Right ventricle myocardium inferior (tissue), 1 donor: ENCODE data around the gene MAPKAP1. TPM values are rescaled to one million over a fixed set of nuclear protein-coding genes. Genes with fewer than 3 reads are reported as not detected.
A peak's percentile ranks its signal among the peaks of the same experiment; 100 is the strongest.

ENCODE experiments used
- ATAC-seq: fragments of 200-7000 bp; cut with Tn5 transposase; one replicate; pipeline ENCODE4 v1.9.1; 2020; ENCODE audit warnings: mild to moderate bottlenecking, moderate library complexity
- DNase-seq: peaks from one replicate; pipeline ENCODE4 v3.0.0; 2021; ENCODE audit errors: missing footprints
- intact Hi-C: fragments of 100-400 bp; cut with DNase I; formaldehyde crosslinking; loops from one replicate; pipeline ENCODE4 v1.11.0; 2022
- total RNA-seq: library from RNA; stranded (reverse); fragmentation: NEBNext Ultra II Directional; extraction: Animal tissue kit (Norgen Biotek cat#: 25700); gene quantifications from one replicate; pipeline ENCODE4 v1.2.1, GENCODE V29; 2021
- donor health status: DM: no; HTN: yes; CAD: no; lungs with severe emphysema.

Gene MAPKAP1
- total RNA-seq, 1 donor from 2014 or later = 122 TPM

DNA sequence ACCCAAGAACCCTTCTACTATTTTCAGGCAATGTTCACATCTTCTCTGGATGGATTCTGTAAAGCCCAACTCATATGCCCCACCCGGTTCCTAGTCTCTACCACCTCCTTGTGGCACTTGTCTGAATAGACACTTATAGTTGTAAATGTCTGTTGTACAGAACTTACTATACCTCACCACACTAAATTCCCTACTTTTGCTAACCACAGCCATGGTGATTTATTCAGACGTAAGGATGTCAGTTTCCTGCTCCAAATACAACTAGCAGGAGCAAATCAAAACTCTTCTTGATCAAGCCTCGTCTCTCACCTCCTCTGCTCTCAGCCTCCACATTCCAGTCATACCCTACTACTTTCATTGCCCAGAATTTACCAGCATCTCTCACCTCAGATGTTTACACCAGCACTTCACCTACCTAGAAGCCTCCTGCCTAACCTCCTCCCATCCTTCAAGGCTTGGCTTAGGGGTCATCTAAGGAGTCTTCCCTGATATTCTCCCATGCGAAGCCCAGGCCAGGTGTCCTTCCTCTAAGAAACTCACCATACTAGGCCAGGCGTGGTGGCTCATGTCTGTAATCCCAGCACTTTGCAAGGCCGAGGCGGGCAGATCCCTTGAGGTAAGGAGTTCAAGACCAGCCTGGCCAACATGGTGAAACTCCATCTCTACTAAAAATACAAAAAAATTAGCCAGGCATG is 75.5 kb downstream of the MAPKAP1 start:
- intact Hi-C loops = loop anchor here (2.0 to 5.0 kb wide), 3 partner anchors 74 to 223 kb away; no protein-coding TSS in a partner anchor
- ATAC-seq = peak; percentile 65
- DNase-seq = no peak

DNA sequence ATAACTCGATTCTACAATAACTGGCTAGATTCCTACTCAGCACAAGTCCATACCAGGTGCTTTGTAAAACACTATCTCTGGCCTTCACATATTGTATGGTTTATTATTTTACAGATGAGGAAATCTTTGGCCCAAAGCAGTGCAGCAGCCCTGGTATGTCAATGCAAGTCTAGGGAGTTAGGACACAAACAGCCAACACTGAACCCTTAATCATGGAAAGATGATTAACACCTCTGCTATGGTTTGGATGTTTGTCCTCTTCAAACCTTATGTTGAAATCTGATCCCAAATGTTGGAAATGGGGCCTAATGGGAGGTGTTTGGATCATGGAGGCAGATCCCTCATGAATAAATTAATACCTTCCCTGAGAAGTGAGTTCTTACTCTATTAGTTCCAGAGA is 76.6 kb downstream of the MAPKAP1 start:
- DNase-seq (no peak), ATAC-seq (no peak)
- intact Hi-C loops = loop anchor here (2.0 to 5.0 kb wide), 3 partner anchors 73 to 222 kb away; no protein-coding TSS in a partner anchor

DNA sequence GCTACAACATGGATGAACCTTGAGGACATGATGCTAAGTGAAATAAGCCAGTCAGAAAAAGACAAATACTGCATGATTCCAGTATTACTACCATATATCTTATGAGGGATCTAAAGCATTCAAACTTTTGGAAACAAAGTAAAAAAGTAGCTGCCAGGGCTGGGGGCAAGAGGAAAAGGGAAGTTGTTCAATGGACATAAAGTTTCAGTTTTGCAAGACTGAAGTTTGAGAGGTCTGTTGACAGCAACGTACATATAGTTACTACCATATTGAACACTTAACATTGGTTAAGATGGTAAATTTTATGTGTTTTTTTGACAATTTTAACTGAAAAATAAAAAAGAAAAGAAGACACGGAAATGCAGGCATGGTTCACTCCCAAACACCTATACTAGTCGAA is 77.6 kb downstream of the MAPKAP1 start:
- no peak for ATAC-seq
- intact Hi-C loops = no loop called here
- no peak for DNase-seq

DNA sequence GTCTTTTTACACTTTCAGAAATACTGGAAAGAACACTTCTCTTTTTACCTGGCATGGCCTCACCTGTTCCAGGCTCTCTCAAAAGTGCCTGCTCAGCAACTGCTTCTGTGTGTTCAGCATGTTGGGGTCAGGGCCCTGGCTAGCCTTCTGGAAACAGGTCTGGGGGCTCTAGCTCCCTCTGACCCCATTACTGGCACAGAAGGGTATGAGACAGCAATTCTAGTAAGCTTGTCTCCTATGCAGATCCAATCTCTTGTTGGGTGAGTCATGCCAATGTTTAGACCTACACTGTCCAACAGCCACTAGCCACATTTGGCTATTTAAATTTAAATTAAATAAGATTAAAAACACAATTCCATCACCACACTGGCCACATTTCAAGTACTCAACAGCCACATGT is 80.8 kb downstream of the MAPKAP1 start:
- intact Hi-C loops = no loop called here
- ATAC-seq = no peak
- no peak for DNase-seq

DNA sequence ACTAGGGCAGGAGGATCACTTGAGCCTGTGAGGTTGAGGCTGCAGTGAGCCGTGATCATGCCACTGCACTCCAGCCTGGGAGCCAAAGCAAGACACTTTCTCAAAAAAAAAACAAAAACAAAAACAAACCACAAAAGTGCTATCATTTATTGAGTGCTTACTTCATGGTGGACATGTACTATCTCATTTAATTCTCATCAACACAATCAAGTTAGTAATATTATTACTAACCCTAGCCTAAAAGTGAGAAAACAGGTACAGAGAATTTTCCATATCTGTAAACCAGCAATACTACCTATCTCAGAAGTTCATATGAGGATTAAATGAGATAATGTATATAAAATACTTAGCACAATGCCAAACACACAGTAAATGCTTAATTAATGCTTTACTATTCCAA is 85.8 kb downstream of the MAPKAP1 start:
- intact Hi-C loops = no loop called here
- no peak for DNase-seq
- no peak for ATAC-seq

DNA sequence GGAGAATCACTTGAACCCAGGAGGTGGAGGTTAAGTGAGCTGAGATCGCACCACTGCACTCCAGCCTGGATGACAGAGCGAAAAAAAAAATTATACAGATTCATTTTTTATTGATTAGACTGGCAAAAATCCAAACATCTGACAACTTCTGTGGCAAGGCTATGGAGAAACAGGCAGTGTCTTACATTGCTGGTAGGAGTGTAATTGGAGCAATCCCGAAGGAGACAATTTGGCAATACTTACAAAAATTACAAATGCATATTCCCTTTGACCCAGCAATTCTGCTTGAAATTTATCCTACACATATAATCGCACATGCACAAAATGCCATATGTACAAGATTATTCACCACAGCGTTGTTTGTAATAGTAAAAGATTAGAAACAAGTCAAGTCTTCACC is 86.8 kb downstream of the MAPKAP1 start:
- no peak for ATAC-seq
- DNase-seq = no peak
- intact Hi-C loops = no loop called here

DNA sequence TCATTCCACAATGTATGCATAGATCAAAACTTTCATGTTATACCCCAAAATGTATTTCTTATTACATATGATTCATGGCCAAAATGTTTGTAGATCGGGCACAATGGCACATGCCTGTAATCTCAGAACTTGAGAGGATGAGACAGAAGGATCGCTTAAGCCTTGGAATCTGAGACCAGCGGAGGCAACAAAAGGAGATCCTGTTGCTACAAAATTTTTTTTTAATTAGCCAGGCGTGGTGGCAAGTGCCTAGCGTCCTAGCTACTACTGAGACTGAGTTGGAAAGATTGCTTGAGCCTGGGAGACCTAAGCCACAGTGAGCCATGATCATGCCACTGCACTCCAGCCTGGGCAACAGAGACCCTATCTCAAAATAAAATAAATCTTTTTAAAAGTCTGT is 89.9 kb downstream of the MAPKAP1 start:
- intact Hi-C loops = no loop called here
- ATAC-seq = no peak

DNA sequence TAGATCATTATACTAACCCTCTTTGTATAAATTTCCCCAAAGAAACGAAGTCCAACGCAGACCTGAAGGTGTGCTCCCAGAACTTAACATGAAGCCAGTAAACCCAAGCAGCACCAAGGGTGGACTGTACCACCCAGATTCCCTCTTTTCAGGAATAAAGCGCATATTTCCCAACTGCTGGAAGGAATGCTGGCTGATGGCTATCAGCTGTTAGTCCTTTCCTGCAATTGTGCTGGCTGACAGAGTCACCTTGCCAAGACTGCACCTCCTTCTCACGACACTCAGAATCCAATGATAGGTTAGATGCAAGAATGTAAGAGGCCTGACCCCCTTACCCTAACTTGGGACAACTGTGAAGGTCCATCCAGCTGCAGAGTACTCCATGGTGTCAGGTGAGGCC is 93.9 kb downstream of the MAPKAP1 start:
- DNase-seq (no peak), ATAC-seq (no peak)
- intact Hi-C loops = no loop called here

More for the DNA sequence above, 89.9 kb downstream of the MAPKAP1 start:
- DNase-seq = no peak

DNA sequence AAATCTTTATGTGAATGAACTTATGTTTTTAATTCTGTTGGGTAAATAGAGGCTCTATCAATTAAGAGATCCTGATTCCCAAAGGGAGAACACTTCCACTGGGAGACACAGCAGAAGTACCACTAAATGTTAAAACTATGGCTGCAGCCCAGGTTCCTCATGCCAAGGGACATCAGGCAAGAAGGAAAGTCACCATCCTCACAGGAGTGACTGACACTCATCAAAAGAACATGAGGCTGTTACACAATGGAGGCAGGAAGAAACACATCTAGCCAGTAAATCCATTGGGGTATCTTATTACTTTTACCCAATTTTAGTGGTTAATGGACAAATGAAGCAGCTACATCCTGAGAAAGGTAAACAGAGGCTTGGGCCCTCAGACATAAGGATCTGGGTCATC is 94.4 kb downstream of the MAPKAP1 start:
- ATAC-seq (no peak), DNase-seq (no peak)
- intact Hi-C loops = no loop called here

DNA sequence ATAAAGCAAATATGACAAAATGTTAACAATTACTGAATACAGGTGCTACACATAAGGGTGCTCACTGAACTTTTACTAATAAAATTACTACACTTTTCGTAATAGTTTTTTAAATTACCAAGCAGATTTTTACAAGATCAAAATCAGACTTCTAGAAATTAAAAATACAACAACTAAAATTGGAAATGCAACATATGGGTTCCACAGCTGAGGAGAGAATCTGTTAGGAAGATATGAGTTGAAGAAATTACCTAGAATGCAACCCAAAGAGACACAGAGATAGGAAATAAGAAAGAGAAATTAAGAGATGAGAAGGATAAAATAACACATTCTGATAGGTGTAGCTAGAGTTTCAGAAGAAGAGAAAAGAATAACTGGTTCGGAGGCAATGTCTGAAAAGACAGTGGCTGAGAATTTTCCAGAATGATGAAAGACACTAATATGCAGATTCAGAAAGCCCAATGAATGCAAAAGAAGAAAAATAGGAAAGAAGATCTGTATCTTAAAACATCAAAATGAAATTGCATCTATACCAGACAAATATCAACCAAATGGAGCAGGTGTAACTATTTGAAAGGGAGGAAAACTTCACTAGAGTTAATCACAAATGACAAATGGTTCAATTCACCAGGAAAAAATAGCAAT is 95.8 kb downstream of the MAPKAP1 start:
- intact Hi-C loops = no loop called here
- ATAC-seq = no peak
- no peak for DNase-seq

DNA sequence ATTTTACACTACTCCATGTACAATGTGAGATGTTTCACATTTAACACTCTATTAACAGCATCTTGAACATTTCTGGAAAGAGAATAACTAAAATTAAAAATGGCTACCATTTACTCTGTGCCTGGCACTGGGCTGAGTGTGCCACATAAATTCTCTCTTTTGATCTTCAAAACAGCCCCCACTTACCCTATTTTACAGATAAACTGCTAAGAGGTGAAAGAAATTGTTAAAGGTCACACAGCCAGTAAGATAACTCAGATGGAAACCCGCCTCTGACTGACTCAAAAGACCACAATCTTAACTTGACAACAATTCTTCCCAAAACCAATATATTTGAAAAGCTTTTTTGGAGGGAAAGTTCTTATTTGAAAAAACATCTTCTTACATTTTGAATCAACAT is 97.3 kb downstream of the MAPKAP1 start:
- ATAC-seq = no peak
- intact Hi-C loops = no loop called here
- DNase-seq = no peak

DNA sequence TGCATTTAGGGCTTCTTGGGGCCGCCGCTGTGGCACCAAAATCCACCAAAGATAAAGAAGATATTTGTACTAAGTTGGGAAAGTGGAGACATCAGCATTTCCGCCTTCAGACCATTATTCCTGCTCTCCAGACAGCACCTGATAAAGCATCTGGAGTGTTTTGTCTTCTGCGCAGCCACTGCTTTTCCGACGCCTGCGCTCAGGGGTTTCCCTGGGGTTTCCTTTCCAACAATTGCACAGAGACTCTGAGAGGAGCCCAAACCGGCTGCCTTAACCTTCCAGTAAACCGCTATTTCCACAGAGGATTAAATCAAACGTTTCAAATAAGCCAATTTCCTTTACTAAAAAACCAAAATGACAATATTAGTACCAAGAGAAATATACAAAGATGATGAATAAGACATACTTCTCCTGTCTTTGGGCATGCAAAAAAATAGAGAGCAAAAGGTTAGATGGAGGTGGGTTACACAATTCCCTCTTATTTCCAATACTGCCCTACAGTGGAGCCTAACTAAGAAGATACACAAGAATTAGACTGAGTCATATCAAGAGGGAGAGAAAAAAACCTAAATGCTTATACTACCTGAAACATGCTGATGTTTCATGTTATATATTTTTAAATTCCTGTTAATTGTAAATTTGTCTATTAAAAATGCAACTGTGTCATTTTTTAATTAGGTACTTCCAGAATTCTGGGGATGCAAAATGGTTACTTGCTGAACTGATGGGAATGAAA is 98.4 kb downstream of the MAPKAP1 start:
- intact Hi-C loops = no loop called here
- peak; percentile 54 for ATAC-seq
- DNase-seq = no peak

DNA sequence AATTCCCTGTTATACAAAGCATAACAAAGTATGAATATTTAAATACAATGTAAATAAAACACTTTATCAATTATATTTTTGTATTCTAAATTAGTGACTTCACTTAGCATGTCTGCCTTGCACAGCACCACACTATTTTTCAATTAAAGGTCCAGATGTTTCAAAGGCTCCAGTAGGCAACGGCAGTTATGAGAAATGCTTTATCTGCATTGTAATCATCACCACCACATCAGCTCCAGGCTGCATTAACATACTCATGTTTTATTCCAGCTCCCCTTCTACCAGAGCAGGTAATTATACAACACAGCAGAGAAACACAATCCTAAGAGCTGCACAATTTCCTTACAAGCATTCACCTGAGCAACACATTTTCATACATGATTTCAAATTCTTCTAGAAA is 102.8 kb downstream of the MAPKAP1 start:
- intact Hi-C loops = no loop called here
- DNase-seq (no peak), ATAC-seq (no peak)

DNA sequence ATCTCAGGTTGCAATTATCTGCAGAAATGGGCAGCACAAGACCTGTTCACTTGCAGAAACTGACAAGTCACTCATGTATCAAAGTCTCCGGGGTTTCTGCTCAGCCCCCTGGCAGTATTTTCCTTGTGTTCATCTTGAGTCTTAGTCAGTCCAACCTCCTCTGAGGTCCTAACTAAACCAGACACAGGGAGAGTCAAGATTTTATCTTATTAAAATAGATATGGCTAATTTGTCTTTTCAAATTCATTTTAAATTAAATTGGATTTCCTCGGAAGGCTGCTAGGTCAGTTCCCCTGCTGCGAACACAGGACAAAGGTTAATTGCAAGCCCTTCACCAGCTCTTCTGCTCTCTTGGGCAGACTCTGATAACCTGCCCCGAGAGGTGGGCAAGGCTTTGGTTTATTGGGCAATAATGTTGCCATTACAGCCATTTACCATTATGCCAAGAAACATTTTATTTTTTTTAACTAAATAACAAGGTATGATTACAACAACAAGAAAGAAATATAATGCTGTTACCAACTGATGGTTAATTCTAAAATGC is 103.5 kb downstream of the MAPKAP1 start:
- intact Hi-C loops = no loop called here
- ATAC-seq = no peak
- DNase-seq = no peak

DNA sequence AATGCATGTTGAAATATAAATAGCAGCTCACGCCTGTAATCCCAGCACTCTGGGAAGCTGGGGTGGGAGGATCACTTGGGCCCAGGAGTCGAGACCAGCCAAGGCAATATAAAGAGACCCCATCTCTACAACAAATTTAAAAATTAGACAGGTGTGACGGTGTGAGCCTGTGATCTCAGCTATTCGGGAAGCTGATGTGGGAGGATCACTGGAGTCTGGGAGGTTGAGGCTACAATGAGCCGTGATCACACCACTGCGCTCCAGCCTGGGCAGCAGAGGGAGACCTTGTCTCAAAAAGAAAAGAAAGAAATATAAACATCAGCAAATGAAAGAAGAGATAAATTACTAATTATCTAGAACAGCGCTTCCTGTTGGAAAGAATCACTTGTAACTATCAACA is 105.0 kb downstream of the MAPKAP1 start:
- ATAC-seq = no peak

DNA sequence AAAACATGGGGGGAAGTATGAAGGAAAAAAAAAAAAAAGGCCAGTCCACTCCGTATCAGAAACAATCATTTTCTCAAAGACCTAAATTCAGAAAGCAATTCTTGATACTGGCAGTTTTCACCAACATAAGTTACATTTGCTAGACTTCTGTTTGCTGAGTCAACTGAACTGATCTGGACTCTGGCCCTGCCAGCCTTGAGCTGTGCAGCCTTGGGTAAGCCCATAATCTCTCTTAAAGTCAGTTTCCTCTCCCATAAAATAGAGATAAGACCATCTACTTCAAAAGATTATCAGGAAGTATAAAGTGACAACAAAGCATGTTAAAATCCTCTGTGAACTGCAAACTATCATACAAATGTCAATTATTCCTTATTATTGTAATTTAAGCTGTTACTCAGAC is 106.8 kb downstream of the MAPKAP1 start:
- intact Hi-C loops = no loop called here
- DNase-seq = no peak

More for the DNA sequence above, 105.0 kb downstream of the MAPKAP1 start:
- DNase-seq = no peak
- intact Hi-C loops = no loop called here

DNA sequence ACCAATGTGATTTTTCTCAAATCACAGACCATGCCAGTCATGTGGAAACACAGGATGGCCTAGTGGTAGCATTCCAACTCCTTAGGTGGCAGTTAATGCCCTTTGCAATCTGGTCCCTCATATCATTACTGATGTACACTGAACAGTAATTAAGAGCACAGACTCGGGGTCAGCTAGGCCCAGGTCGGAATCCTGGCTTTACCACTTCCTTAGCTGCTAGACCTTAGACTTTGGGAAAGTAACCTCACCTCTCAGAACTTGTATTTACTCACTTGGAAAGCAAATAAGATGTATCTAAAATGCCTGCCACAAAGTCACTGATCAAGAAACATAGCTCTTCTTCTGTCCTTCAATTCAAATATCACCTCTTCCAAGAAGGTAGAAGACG is 112.8 kb downstream of the MAPKAP1 start:
- no peak for ATAC-seq
- no peak for DNase-seq
- intact Hi-C loops = no loop called here

More for the DNA sequence above, 106.8 kb downstream of the MAPKAP1 start:
- ATAC-seq = no peak

DNA sequence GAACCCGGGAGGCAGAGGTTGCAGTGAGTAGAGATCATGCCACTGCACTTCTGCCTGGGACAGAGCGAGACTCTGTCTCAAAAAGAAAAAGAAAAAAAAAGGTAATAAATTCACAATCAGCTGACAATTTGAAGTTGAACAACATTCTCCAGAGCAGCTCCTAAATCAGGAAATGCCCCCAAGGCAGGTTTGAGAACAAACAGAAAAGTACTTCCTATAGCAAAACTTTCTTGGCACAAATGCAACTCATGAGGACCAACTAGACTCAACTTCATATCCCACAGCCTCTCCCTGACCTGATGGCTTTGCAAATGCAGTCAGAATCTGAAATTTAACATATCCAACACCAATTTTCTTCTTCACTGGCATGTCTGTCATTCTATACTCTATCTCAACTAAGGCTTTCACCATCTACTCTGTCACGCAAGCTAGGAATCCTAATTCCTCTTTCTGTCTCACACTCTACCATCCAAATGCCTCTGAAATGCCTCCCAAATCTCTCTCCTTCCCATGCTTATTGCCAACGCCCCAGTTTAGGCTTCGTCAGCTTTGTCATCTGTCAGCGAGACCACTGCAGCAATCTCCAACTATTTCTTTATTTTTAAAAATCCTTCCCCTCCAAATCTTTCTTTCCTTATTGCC is 113.3 kb downstream of the MAPKAP1 start:
- intact Hi-C loops = no loop called here
- ATAC-seq (no peak), DNase-seq (no peak)

DNA sequence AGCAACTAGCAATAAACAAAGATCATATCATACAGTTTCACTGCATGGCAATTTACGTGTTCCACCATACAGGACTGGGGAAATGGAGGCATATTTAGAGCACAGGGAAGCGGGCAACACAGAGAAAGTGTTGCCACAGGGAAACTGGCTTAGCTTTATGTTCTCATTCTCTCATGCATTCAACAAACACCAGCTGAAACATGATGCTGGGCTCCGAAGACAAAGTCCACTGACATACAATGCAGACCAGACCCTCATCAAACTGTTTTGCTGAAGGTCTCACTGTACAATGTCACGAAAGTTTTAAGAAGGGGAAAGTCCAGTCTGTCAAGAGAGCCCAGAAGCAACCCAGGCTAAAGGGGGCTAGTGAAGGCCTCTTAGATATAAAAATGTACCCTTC is 115.1 kb downstream of the MAPKAP1 start:
- DNase-seq (peak; percentile 41), ATAC-seq (no peak)
- intact Hi-C loops = no loop called here
